ENCODE data around the gene SPEN. TPM values are rescaled to one million over a fixed set of nuclear protein-coding genes. Genes with fewer than 3 reads are reported as not detected.

The SPEN gene
- total and polyA plus RNA-seq, 2 of the 13 experiments (the other 11 are each of a cell fraction or from before 2014, with no cell fraction given), result 4.8 to 14.0 TPM

- TF ChIP-seq ZNF10 (CRISPR knock-in tag; IDR thresholded peaks at IDR 0.05; ENCODE audit: borderline replicate concordance, low read depth) (no peak), HDAC2 (CRISPR knock-in tag; IDR thresholded peaks at IDR 0.05) (0 out of 2 replicates have a peak, but pooled peaks have one; percentile 11), ZNF331 (CRISPR knock-in tag; IDR thresholded peaks at IDR 0.05) (peak; percentile 69), ZNF367 (CRISPR knock-in tag; IDR thresholded peaks at IDR 0.05; ENCODE audit: borderline replicate concordance) (peak; percentile 79; the same call in 1 of the 2 replicates), ZNF205 (CRISPR knock-in tag; IDR thresholded peaks at IDR 0.05) (peak; percentile 46; the same call in 1 of the 2 replicates), SP4 (CRISPR knock-in tag; IDR thresholded peaks at IDR 0.05) (peak; percentile 94), ZBTB40 (IDR thresholded peaks at IDR 0.05) (no peak), ZBTB40 (CRISPR knock-in tag; IDR thresholded peaks at IDR 0.05) (peak; percentile 83; the same call in 1 of the 2 replicates), U2AF1 (optimal IDR thresholded peaks at IDR 0.05; ENCODE audit: low read depth, low read length) (no peak), SIX4 (CRISPR knock-in tag; IDR thresholded peaks at IDR 0.05) (no peak), ONECUT2 (CRISPR knock-in tag; IDR thresholded peaks at IDR 0.05) (no peak), ZNF549 (CRISPR knock-in tag; IDR thresholded peaks at IDR 0.05) (peak; percentile 67; the same call in 1 of the 2 replicates), JUN (CRISPR knock-in tag; IDR thresholded peaks at IDR 0.05) (no peak), ZNF563 (CRISPR knock-in tag; IDR thresholded peaks at IDR 0.05) (peak; percentile 83; the same call in 1 of the 2 replicates), ZFP62 (CRISPR knock-in tag; IDR thresholded peaks at IDR 0.05) (no peak), ZNF7 (CRISPR knock-in tag; IDR thresholded peaks at IDR 0.05) (no peak), ERF (CRISPR knock-in tag; IDR thresholded peaks at IDR 0.05) (peak; percentile 83), ZNF230 (CRISPR knock-in tag; IDR thresholded peaks at IDR 0.05) (peak; percentile 92; the same call in 1 of the 2 replicates), ZSCAN5A (CRISPR knock-in tag; IDR thresholded peaks at IDR 0.05; ENCODE audit: borderline replicate concordance) (no peak), ZNF557 (CRISPR knock-in tag; IDR thresholded peaks at IDR 0.05) (no peak; the same call in 1 of the 2 replicates), ZFP36L2 (CRISPR knock-in tag; IDR thresholded peaks at IDR 0.05) (no peak), ZSCAN9 (CRISPR knock-in tag; IDR thresholded peaks at IDR 0.05; ENCODE audit: borderline replicate concordance) (peak; percentile 80; the same call in 1 of the 2 replicates)
Measured at GRCh38 chr1:15834406-15835204, 12.9 kb upstream of the SPEN start (continued).
